NB4 (cell line): ENCODE measurements around the gene HLA-DOA.

Experiments used
- CTCF ChIP-seq: IDR thresholded peaks from one replicate; pipeline ENCODE4 v1.5.1; 2012; ENCODE audit warnings: low read depth, low read length
- POLR2A ChIP-seq: IDR thresholded peaks from 2 replicates; pipeline ENCODE4 v1.6.1; 2011; ENCODE audit warnings: mild to moderate bottlenecking; ENCODE audit not compliant: insufficient read length; ENCODE audit errors: extremely low read depth

DNA sequence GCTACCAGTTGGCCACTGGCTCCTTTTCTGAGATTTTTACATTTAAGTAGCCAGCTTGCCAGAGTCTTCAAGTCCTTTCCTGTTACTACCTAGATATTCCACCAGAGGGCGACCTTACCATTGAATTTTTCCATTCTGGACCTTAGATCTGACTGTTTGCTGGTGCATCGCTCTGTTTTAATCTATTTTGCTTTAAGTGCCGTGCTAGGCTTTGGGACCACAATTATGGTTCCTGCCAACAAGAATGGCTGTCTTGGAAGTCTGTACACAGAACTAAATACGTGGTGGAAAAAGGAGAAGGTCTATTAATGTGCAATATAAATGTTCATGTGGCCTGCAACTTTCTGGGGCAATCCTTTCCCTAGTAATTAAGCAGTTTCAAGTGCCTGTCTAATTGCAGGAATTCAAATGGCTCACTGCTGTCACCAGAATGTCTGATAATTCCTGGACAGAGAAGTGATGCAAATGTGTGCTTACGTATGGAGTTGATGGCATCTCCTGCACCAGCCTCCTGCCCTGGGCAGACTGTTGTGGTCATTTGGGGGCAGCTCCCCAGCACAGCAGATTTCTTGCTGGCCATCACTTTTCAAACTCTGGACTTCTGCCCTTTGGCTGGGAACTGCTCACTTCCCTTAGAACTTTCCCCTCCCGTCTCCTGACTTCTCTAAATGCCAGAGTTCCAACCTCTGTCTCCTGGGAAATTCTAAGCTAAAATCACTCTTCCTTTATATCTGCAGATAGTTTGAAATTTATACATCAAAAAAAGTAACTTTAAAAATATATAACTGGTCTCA is 5.6 kb upstream of the HLA-DOA start:
- TF ChIP-seq POLR2A (no peak), CTCF (peak; percentile 63)
